ENCODE data around the gene GAPT. TPM values are rescaled to one million over a fixed set of nuclear protein-coding genes. Genes with fewer than 3 reads are reported as not detected.

The GAPT gene
- total RNA-seq, 2 experiments from 2014 or later: 11.2 to 15.1 TPM

DNA sequence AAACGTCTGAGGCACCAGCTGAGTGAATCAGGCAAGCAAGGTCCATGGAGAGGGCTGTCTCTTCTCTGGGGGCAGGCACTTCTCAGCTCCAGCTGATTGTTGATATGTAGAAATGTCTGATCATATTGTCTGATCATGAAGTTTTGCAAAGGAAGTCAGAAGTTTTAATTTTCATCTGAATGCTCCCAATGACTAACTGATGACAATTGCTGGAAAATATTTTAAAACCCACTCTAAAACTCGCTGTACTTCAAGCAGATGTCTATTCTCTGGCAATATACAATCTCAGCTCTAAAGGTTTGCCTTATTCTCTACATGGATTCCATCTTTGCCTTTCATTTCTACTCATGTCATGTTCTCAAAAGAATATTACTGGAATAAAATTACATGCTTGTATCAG, 44.0 kb upstream of the GAPT start:
- Histone ChIP-seq H3K36me3 (ENCODE audit: insufficient read depth, low read length) (no peaks in the 10 kb centered on the region), H2AFZ (ENCODE audit: low read length) (no peak overlapping the region), H3K27ac (ENCODE audit: low read depth, low read length, poor library complexity, severe bottlenecking) (no peak overlapping the region), H4K20me1 (ENCODE audit: insufficient read depth, low read length) (no peaks in the 10 kb centered on the region), H3K4me3 (ENCODE audit: low read depth, low read length, poor library complexity, severe bottlenecking) (no peak overlapping the region), H3K4me1 (ENCODE audit: insufficient read depth, low read length, poor library complexity, severe bottlenecking) (no peaks in the 10 kb centered on the region), H3K79me2 (ENCODE audit: insufficient read depth, low read depth, low read length) (no peaks in the 10 kb centered on the region), H3K9me3 (ENCODE audit: low read length) (no peaks in the 10 kb centered on the region), H3K4me2 (ENCODE audit: low read length) (no peak overlapping the region), H3K9me2 (ENCODE audit: insufficient read depth, low read length) (no peaks in the 10 kb centered on the region)
- no peak for DNase-seq (ENCODE audit: low spot score)
- intact Hi-C loops (cut with micrococcal nuclease; ENCODE audit: unreplicated experiment): no loop called here
- BruUV-seq (replicated peaks): no TSS peak
- CTCF ChIA-PET (ENCODE audit: unreplicated experiment): no interaction called here
- TF ChIP-seq, protein P1, sequence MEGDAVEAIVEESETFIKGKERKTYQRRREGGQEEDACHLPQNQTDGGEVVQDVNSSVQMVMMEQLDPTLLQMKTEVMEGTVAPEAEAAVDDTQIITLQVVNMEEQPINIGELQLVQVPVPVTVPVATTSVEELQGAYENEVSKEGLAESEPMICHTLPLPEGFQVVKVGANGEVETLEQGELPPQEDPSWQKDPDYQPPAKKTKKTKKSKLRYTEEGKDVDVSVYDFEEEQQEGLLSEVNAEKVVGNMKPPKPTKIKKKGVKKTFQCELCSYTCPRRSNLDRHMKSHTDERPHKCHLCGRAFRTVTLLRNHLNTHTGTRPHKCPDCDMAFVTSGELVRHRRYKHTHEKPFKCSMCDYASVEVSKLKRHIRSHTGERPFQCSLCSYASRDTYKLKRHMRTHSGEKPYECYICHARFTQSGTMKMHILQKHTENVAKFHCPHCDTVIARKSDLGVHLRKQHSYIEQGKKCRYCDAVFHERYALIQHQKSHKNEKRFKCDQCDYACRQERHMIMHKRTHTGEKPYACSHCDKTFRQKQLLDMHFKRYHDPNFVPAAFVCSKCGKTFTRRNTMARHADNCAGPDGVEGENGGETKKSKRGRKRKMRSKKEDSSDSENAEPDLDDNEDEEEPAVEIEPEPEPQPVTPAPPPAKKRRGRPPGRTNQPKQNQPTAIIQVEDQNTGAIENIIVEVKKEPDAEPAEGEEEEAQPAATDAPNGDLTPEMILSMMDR (conservative IDR thresholded peaks at IDR 0.05; ENCODE audit: low read length): no peak
- TF ChIP-seq EZH2phosphoT487 (IDR thresholded peaks at IDR 0.05; ENCODE audit: borderline replicate concordance, low read depth, low read length): no peak
- POLR2A ChIA-PET: no interaction called here

DNA sequence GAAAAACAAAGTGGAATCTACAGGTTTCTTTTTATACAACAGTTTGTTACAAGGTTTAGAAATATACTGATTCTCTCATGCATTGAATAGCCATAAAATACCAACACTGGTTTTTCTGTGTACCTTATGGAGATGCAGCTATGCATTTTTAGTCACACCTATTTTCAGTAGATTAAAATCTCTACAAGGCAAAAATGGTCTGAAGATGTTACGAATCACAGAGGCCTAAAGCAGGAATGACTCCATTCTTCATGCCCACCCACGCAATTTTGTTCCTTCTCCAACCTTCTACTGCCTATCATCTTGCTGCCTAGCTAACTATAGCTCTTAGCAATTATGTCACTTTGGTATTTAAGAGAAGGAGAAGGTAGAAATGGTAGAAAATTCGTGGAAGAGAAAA, 41.2 kb upstream of the GAPT start:
- H2AFZ ChIP-seq (ENCODE audit: low read length): no peak overlapping the region
- no peak overlapping the region for H3K4me2 ChIP-seq (ENCODE audit: low read length)
- no TSS peak for BruUV-seq (replicated peaks)
- no peaks in the 10 kb centered on the region for H3K9me3 ChIP-seq (ENCODE audit: low read length)
- TF ChIP-seq, protein P1 (conservative IDR thresholded peaks at IDR 0.05; ENCODE audit: low read length): no peak
- no peak for TF ChIP-seq EZH2phosphoT487 (IDR thresholded peaks at IDR 0.05; ENCODE audit: borderline replicate concordance, low read depth, low read length)
- H3K9me2 ChIP-seq (ENCODE audit: insufficient read depth, low read length): no peaks in the 10 kb centered on the region
- no peak for DNase-seq (ENCODE audit: low spot score)
- no peak overlapping the region for H3K27ac ChIP-seq (ENCODE audit: low read depth, low read length, poor library complexity, severe bottlenecking)
- H3K36me3 ChIP-seq (ENCODE audit: insufficient read depth, low read length): no peaks in the 10 kb centered on the region
- POLR2A ChIA-PET: no interaction called here
- no peaks in the 10 kb centered on the region for H4K20me1 ChIP-seq (ENCODE audit: insufficient read depth, low read length)
- intact Hi-C loops (cut with micrococcal nuclease; ENCODE audit: unreplicated experiment): no loop called here
- no peaks in the 10 kb centered on the region for H3K79me2 ChIP-seq (ENCODE audit: insufficient read depth, low read depth, low read length)
- H3K4me3 ChIP-seq (ENCODE audit: low read depth, low read length, poor library complexity, severe bottlenecking): no peak overlapping the region
- H3K4me1 ChIP-seq (ENCODE audit: insufficient read depth, low read length, poor library complexity, severe bottlenecking): no peaks in the 10 kb centered on the region
- CTCF ChIA-PET (ENCODE audit: unreplicated experiment): no interaction called here

DNA sequence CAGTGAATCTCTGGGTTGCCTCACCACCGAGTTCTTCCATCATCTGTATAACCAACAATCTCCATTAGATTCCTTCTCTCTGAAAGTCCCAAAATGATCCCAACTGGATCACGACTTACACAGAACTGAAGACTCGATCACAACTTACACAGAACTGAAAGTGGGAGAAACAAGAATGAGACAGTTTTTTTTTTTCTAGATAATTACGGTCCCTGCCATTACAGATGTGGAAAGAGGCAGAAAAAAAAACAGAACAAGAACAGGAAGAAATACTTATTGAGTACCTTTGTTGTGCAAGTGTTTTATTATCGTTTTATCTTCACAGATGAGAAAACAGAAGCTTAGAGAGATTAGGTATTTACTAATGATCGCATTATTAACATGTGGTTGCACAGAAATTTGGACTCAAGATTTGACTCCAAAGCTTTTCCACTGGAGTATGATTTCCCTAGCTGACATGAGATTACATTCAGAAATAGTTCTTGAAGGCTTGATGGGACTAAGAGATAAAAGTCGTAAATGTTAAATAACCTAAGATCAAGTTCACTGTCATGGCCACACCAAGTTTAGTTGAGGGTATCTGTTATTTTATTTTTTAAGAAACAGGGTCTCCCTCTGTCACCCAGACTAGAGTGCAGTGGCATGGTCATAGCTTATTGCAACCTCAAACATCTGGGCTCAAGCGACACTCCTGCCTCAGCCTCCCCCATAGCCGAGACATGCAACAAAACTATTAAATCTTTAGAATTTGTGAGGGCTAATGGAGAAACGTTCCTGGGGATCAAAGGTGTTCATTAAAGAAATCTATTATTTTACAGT, 40.2 kb upstream of the GAPT start:
- no peaks in the 10 kb centered on the region for H3K9me3 ChIP-seq (ENCODE audit: low read length)
- H4K20me1 ChIP-seq (ENCODE audit: insufficient read depth, low read length): no peaks in the 10 kb centered on the region
- BruUV-seq (replicated peaks): no TSS peak
- H3K9me2 ChIP-seq (ENCODE audit: insufficient read depth, low read length): no peaks in the 10 kb centered on the region
- ChIA-PET CTCF (ENCODE audit: unreplicated experiment) (no interaction called here), POLR2A (no interaction called here)
- no peak overlapping the region for H3K27ac ChIP-seq (ENCODE audit: low read depth, low read length, poor library complexity, severe bottlenecking)
- no peak for DNase-seq (ENCODE audit: low spot score)
- H3K4me2 ChIP-seq (ENCODE audit: low read length): no peak overlapping the region
- H3K79me2 ChIP-seq (ENCODE audit: insufficient read depth, low read depth, low read length): no peaks in the 10 kb centered on the region
- no peaks in the 10 kb centered on the region for H3K36me3 ChIP-seq (ENCODE audit: insufficient read depth, low read length)
- H2AFZ ChIP-seq (ENCODE audit: low read length): no peak overlapping the region
- H3K4me1 ChIP-seq (ENCODE audit: insufficient read depth, low read length, poor library complexity, severe bottlenecking): no peaks in the 10 kb centered on the region
- no peak overlapping the region for H3K4me3 ChIP-seq (ENCODE audit: low read depth, low read length, poor library complexity, severe bottlenecking)
- intact Hi-C loops (cut with micrococcal nuclease; ENCODE audit: unreplicated experiment): no loop called here
- TF ChIP-seq EZH2phosphoT487 (IDR thresholded peaks at IDR 0.05; ENCODE audit: borderline replicate concordance, low read depth, low read length): no peak
- TF ChIP-seq, protein P1 (conservative IDR thresholded peaks at IDR 0.05; ENCODE audit: low read length): no peak
